Smooth muscle cell (in vitro differentiated cells): Measurements from ENCODE around the gene SULT1E1. TPM values are rescaled to one million over a fixed set of nuclear protein-coding genes. Genes with fewer than 3 reads are reported as not detected.

Source experiments
- DNase-seq: peaks from one replicate; lab custom pipeline; 2025; ENCODE audit not compliant: unreplicated experiment; lab: John Stamatoyannopoulos, UW
- H2AFZ ChIP-seq: fragments of 200-600 bp; sonication (generic); 2 replicates; pipeline ENCODE4 v1.6.0; 2016; ENCODE audit warnings: antibody characterized with exemption, low read depth, mild to moderate bottlenecking
- H3F3A ChIP-seq: fragments of 200-600 bp; sonication (generic); 2 replicates; pipeline ENCODE4 v1.6.0; 2017; ENCODE audit warnings: antibody characterized with exemption, low read depth
- H3K27ac ChIP-seq: fragments of 200-600 bp; sonication (generic); 2 replicates; pipeline ENCODE4 v1.5.1; 2016; ENCODE audit warnings: low read depth, mild to moderate bottlenecking
- H3K27me3 ChIP-seq: fragments of 200-600 bp; sonication (generic); 2 replicates; pipeline ENCODE4 v1.6.1; 2016; ENCODE audit warnings: low read depth, mild to moderate bottlenecking
- H3K36me3 ChIP-seq: fragments of 200-600 bp; sonication (generic); 2 replicates; pipeline ENCODE4 v1.5.1; 2016; ENCODE audit warnings: low read depth
- H3K4me1 ChIP-seq: fragments of 200-600 bp; sonication (generic); 2 replicates; pipeline ENCODE4 v1.5.1; 2016; ENCODE audit warnings: low read depth
- H3K4me2 ChIP-seq: fragments of 200-600 bp; sonication (generic); 2 replicates; pipeline ENCODE4 v1.6.0; 2016; ENCODE audit warnings: mild to moderate bottlenecking
- H3K4me3 ChIP-seq: fragments of 200-600 bp; sonication (generic); 2 replicates; pipeline ENCODE4 v1.5.1; 2016; ENCODE audit warnings: mild to moderate bottlenecking
- H3K79me2 ChIP-seq: fragments of 200-600 bp; sonication (generic); 2 replicates; pipeline ENCODE4 v1.6.0; 2016; ENCODE audit warnings: low read depth, mild to moderate bottlenecking
- H3K9ac ChIP-seq: fragments of 200-600 bp; sonication (generic); 2 replicates; pipeline ENCODE4 v1.6.0; 2016; ENCODE audit warnings: low read depth
- H3K9me3 ChIP-seq: fragments of 200-600 bp; sonication (generic); replicated peaks from 2 replicates; pipeline ENCODE4 v1.5.1; 2016; ENCODE audit warnings: low read depth
- H4K20me1 ChIP-seq: fragments of 200-600 bp; sonication (generic); 2 replicates; pipeline ENCODE4 v1.6.0; 2016; ENCODE audit warnings: low read depth
- WGBS: methylation state at CpG from one replicate; pipeline ENCODE4 v1.1.7; 2016; ENCODE audit warnings: low lambda C conversion rate; 5-methylcytosine and 5-hydroxymethylcytosine counted together
- polyA plus RNA-seq: library from polyadenylated mRNA; unstranded; fragments of >200 nt; fragmentation: Nextera tagmentation; extraction: Ambion mirVana; gene quantifications from 2 replicates; pipeline ENCODE4 v1.2.1, GENCODE V29; 2016
- total RNA-seq: library from RNA; depleted of rRNA; stranded (reverse); fragments of >200 nt; gene quantifications from 2 replicates; pipeline ENCODE4 v1.2.3, GENCODE V29; 2014
- TF ChIP-seq, protein P1 (sequence below): fragments of 200-600 bp; sonication (generic); IDR thresholded peaks from 2 replicates; pipeline ENCODE4 v1.5.1; 2017; ENCODE audit warnings: borderline replicate concordance, mild to moderate bottlenecking, antibody characterized with exemption; ENCODE audit not compliant: insufficient read depth, poor library complexity, severe bottlenecking

Gene SULT1E1
- total and polyA plus RNA-seq, 2 experiments from 2014 or later = not detected

DNA sequence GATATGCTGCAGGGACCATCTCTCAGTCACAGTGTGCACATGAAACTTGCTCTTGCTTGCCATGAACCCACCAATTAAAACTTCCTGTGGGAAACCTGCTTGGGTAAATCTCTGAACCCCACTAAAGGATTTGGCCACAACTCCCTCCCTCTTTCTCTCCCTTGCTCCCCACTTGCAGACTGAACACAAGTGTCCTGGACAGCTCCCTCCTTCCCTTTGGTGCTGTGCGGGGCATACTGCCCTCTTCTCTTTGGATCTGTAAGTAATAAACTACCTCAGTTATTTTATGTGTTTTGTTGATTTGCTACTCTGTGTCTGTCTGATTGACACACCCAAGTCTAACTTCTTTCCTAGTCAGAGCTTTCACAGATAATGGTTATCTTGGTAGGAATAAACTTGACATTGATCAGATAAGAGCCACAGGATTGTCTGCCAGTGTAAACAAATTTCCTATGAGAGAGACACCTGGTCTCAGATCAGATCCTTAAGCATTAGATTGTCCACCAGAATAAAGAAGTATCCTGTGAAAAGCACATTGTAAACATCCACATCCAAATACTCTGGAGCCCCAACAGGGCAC is 41.8 kb downstream of the SULT1E1 start:
- no peaks in the 10 kb centered on the region for H3K27me3 ChIP-seq
- 100% methylated on average over 1 of the region's 1 CpG for WGBS
- no peak overlapping the region for H3K4me3 ChIP-seq
- no peak overlapping the region for H3K9ac ChIP-seq
- H3K4me1 ChIP-seq = no peaks in the 10 kb centered on the region
- no peak for DNase-seq
- no peaks in the 10 kb centered on the region for H3K79me2 ChIP-seq
- H3K4me2 ChIP-seq = no peak overlapping the region
- H2AFZ ChIP-seq = no peak overlapping the region
- TF ChIP-seq, protein P1, sequence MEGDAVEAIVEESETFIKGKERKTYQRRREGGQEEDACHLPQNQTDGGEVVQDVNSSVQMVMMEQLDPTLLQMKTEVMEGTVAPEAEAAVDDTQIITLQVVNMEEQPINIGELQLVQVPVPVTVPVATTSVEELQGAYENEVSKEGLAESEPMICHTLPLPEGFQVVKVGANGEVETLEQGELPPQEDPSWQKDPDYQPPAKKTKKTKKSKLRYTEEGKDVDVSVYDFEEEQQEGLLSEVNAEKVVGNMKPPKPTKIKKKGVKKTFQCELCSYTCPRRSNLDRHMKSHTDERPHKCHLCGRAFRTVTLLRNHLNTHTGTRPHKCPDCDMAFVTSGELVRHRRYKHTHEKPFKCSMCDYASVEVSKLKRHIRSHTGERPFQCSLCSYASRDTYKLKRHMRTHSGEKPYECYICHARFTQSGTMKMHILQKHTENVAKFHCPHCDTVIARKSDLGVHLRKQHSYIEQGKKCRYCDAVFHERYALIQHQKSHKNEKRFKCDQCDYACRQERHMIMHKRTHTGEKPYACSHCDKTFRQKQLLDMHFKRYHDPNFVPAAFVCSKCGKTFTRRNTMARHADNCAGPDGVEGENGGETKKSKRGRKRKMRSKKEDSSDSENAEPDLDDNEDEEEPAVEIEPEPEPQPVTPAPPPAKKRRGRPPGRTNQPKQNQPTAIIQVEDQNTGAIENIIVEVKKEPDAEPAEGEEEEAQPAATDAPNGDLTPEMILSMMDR = no peak
- no peaks in the 10 kb centered on the region for H4K20me1 ChIP-seq
- H3K36me3 ChIP-seq = no peaks in the 10 kb centered on the region
- no peak overlapping the region for H3K27ac ChIP-seq
- no peaks in the 10 kb centered on the region for H3K9me3 ChIP-seq
- no peaks in the 10 kb centered on the region for H3F3A ChIP-seq

DNA sequence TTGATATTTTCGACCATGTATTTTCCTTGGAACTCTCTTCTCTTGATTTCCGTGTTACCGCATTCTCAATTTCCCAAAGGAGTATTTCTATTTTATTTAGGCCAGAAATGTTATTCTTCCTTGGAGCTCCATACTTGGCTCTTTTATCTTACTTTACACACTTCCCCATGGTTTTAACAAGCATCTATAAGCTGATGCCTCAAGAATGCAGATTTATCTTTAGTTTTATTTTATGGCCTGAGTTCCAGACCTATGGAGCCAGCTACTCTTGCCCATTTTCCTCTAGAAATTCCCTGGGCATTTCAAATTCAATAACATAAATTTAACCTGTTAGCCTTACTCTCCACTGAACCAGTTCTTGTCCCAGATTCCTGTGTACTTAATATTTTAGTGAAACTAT is 43.7 kb downstream of the SULT1E1 start:
- Histone ChIP-seq H3K9me3 (no peaks in the 10 kb centered on the region), H3K79me2 (no peaks in the 10 kb centered on the region), H2AFZ (no peak overlapping the region), H3K36me3 (no peaks in the 10 kb centered on the region), H3K4me2 (no peak overlapping the region), H3K4me3 (no peak overlapping the region), H3K9ac (no peak overlapping the region), H3K4me1 (no peaks in the 10 kb centered on the region), H3F3A (no peaks in the 10 kb centered on the region), H4K20me1 (no peaks in the 10 kb centered on the region), H3K27ac (no peak overlapping the region), H3K27me3 (no peaks in the 10 kb centered on the region)
- no peak for DNase-seq
- WGBS = 89% methylated on average over 3 of the region's 3 CpGs
- TF ChIP-seq, protein P1 = no peak

DNA sequence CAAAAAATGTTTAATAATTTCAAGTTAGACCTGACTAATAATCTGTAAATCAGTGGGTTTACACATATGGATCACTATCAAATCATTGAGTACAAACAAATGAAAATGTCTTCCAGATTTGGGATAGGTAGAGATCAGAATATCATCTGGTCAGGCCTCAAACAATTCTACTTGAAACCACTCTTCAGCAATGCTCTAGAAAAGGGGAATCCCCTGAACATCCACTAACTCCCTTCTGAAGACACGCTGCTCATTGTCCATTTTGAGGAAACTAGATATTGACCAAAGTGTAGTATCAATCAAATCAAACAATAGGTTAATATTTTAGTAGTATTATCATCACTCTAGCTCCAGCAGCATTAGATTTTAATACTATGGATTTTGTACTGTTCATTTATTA is 46.3 kb downstream of the SULT1E1 start:
- no peaks in the 10 kb centered on the region for H3K27me3 ChIP-seq
- no peaks in the 10 kb centered on the region for H3F3A ChIP-seq
- H3K36me3 ChIP-seq = no peaks in the 10 kb centered on the region
- H3K4me1 ChIP-seq = no peaks in the 10 kb centered on the region
- no peak for DNase-seq
- TF ChIP-seq, protein P1 = no peak
- no peak overlapping the region for H3K4me2 ChIP-seq
- H3K27ac ChIP-seq = no peak overlapping the region
- H3K4me3 ChIP-seq = no peak overlapping the region
- H3K9ac ChIP-seq = no peak overlapping the region
- H3K9me3 ChIP-seq = no peaks in the 10 kb centered on the region
- no peak overlapping the region for H2AFZ ChIP-seq
- no peaks in the 10 kb centered on the region for H4K20me1 ChIP-seq
- H3K79me2 ChIP-seq = no peaks in the 10 kb centered on the region
- 86% methylated on average over 1 of the region's 1 CpG for WGBS

DNA sequence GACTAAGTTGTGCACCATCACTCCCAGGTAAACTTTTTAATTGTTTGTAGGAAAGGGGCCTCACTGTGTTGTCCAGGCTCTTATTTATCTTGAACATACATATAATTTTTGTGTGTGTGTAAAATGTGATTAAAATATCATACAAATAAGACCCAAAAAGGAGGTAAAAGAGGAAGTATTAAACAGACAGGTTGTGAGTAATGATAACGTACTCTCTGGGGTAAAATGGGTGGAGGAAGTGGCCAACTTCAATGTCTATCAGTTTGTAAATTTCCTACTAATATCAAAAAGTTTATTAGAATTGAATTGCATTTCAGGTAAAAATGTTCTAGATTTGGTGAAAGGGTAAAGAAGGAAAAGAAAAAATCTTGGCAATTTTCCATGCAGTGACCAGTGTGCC is 48.8 kb downstream of the SULT1E1 start:
- no peak overlapping the region for H3K4me3 ChIP-seq
- H3K27me3 ChIP-seq = no peaks in the 10 kb centered on the region
- no peaks in the 10 kb centered on the region for H3K4me1 ChIP-seq
- no peaks in the 10 kb centered on the region for H3F3A ChIP-seq
- no peaks in the 10 kb centered on the region for H3K79me2 ChIP-seq
- H3K9ac ChIP-seq = no peak overlapping the region
- H3K36me3 ChIP-seq = no peaks in the 10 kb centered on the region
- TF ChIP-seq, protein P1 = no peak
- H3K27ac ChIP-seq = no peak overlapping the region
- 97% methylated on average over 1 of the region's 1 CpG for WGBS
- no peaks in the 10 kb centered on the region for H4K20me1 ChIP-seq
- DNase-seq = no peak
- no peaks in the 10 kb centered on the region for H3K9me3 ChIP-seq
- no peak overlapping the region for H3K4me2 ChIP-seq
- H2AFZ ChIP-seq = no peak overlapping the region
